ENCODE results near the gene RPS6KL1.
"Not testable (repeated sequence)": the region's sequence is repeated elsewhere in the genome, so short reads cannot be mapped to it uniquely, and the experiment has no call there.

Gene RPS6KL1

GRCh38 chr14:74934476-74935359 lies 11.7 kb upstream of the RPS6KL1 start:
- no peak for DNase-seq

GRCh38 chr14:74934041-74934440 lies 11.0 kb upstream of the RPS6KL1 start:
- no peak for DNase-seq

GRCh38 chr14:74932936-74933335 lies 9.9 kb upstream of the RPS6KL1 start:
- not testable (repeated sequence) for DNase-seq

- DNase-seq, result no peak
These were observed 9.4 kb upstream of the RPS6KL1 start for GRCh38 chr14:74932401-74932901.

- not testable (repeated sequence) for DNase-seq
These were observed 8.7 kb upstream of the RPS6KL1 start for GRCh38 chr14:74931744-74932143.

GRCh38 chr14:74929242-74929641 lies 6.2 kb upstream of the RPS6KL1 start:
- DNase-seq, result no peak

- DNase-seq, result no peak
These were observed 4.2 kb upstream of the RPS6KL1 start for GRCh38 chr14:74927225-74927624.

- DNase-seq, result no peak
These were observed 1.0 kb upstream of the RPS6KL1 start for GRCh38 chr14:74924061-74924460.

- DNase-seq, result no peak
These were observed 891 bp downstream of the RPS6KL1 start for GRCh38 chr14:74921987-74922751.

- no peak for DNase-seq
These were observed 1.9 kb downstream of the RPS6KL1 start for GRCh38 chr14:74921053-74921620.

GRCh38 chr14:74920281-74920680 lies 2.8 kb downstream of the RPS6KL1 start:
- no peak for DNase-seq

- no peak for DNase-seq
These were observed 3.5 kb downstream of the RPS6KL1 start for GRCh38 chr14:74919421-74920165.

- no peak for DNase-seq
These were observed 4.7 kb downstream of the RPS6KL1 start for GRCh38 chr14:74918380-74918779.

GRCh38 chr14:74917646-74918081 lies 5.4 kb downstream of the RPS6KL1 start:
- DNase-seq, result no peak

- DNase-seq, result no peak
These were observed 5.9 kb downstream of the RPS6KL1 start for GRCh38 chr14:74917178-74917543.

- no peak for DNase-seq
These were observed 7.2 kb downstream of the RPS6KL1 start for GRCh38 chr14:74915826-74916225.

- DNase-seq, result no peak
These were observed 7.6 kb downstream of the RPS6KL1 start for GRCh38 chr14:74915426-74915825.

- peak; percentile 30 for DNase-seq
These were observed 9.0 kb downstream of the RPS6KL1 start for GRCh38 chr14:74913986-74914573.

- DNase-seq, result no peak
These were observed 9.6 kb downstream of the RPS6KL1 start for GRCh38 chr14:74913393-74913910.

- DNase-seq, result no peak
These were observed 10.3 kb downstream of the RPS6KL1 start for GRCh38 chr14:74912801-74913200.

GRCh38 chr14:74912111-74912510 lies 10.9 kb downstream of the RPS6KL1 start:
- no peak for DNase-seq

- DNase-seq, result no peak
These were observed 11.4 kb downstream of the RPS6KL1 start for GRCh38 chr14:74911704-74912103.
